ENCODE data around the gene PLEKHA7.

The PLEKHA7 gene

GRCh38 chr11:16785520-16786128 lies 228.6 kb downstream of the PLEKHA7 start:
- DNase-seq, result peak; percentile 73

- no peak for DNase-seq
Observed at GRCh38 chr11:16784666-16785065, 229.5 kb downstream of the PLEKHA7 start.

GRCh38 chr11:16784097-16784496 lies 230.1 kb downstream of the PLEKHA7 start:
- no peak for DNase-seq

- DNase-seq, result no peak
Observed at GRCh38 chr11:16783321-16783801, 230.9 kb downstream of the PLEKHA7 start.

- DNase-seq, result no peak
Observed at GRCh38 chr11:16781936-16782919, 232.0 kb downstream of the PLEKHA7 start.

- no peak for DNase-seq
Observed at GRCh38 chr11:16780698-16781550, 233.3 kb downstream of the PLEKHA7 start.

GRCh38 chr11:16780146-16780545 lies 234.1 kb downstream of the PLEKHA7 start:
- no peak for DNase-seq

GRCh38 chr11:16779436-16779835 lies 234.8 kb downstream of the PLEKHA7 start:
- no peak for DNase-seq

- DNase-seq, result no peak
Observed at GRCh38 chr11:16778876-16779275, 235.3 kb downstream of the PLEKHA7 start.

- no peak for DNase-seq
Observed at GRCh38 chr11:16778286-16778685, 235.9 kb downstream of the PLEKHA7 start.

GRCh38 chr11:16777613-16777975 lies 236.6 kb downstream of the PLEKHA7 start:
- DNase-seq, result no peak

GRCh38 chr11:16776711-16777612 lies 237.3 kb downstream of the PLEKHA7 start:
- DNase-seq, result peak; percentile 78

- DNase-seq, result no peak
Observed at GRCh38 chr11:16775614-16776283, 238.5 kb downstream of the PLEKHA7 start.

- DNase-seq, result no peak
Observed at GRCh38 chr11:16774936-16775613, 239.1 kb downstream of the PLEKHA7 start.

GRCh38 chr11:16773981-16774935 lies 240.0 kb downstream of the PLEKHA7 start:
- no peak for DNase-seq

- no peak for DNase-seq
Observed at GRCh38 chr11:16772141-16772512, 242.1 kb downstream of the PLEKHA7 start.

- DNase-seq, result no peak
Observed at GRCh38 chr11:16771350-16772140, 242.7 kb downstream of the PLEKHA7 start.

GRCh38 chr11:16770016-16770415 lies 244.2 kb downstream of the PLEKHA7 start:
- DNase-seq, result no peak

- DNase-seq, result no peak
Observed at GRCh38 chr11:16769386-16769785, 244.8 kb downstream of the PLEKHA7 start.

Measured in fibroblast of skin of right biceps (primary cell).